UCSD-AML1 (cell line): ENCODE data around the gene HNRNPA3.
A peak's percentile ranks its signal among the peaks of the same experiment; 100 is the strongest.
"Not testable (repeated sequence)": the region's sequence is repeated elsewhere in the genome, so short reads cannot be mapped to it uniquely, and the experiment has no call there.

Experiments used
- DNase-seq: peaks from one replicate; lab custom pipeline; 2025; ENCODE audit not compliant: unreplicated experiment; lab: John Stamatoyannopoulos, UW

Gene HNRNPA3

GRCh38 chr2:177232098-177232704 lies 19.6 kb downstream of the HNRNPA3 start:
- no peak for DNase-seq

GRCh38 chr2:177234267-177234666 lies 21.7 kb downstream of the HNRNPA3 start:
- no peak for DNase-seq

- DNase-seq: no peak
Measured at GRCh38 chr2:177235855-177236437, 23.4 kb downstream of the HNRNPA3 start.

GRCh38 chr2:177237932-177238331 lies 25.3 kb downstream of the HNRNPA3 start:
- no peak for DNase-seq

- DNase-seq: no peak
Measured at GRCh38 chr2:177239053-177239452, 26.5 kb downstream of the HNRNPA3 start.

GRCh38 chr2:177239932-177240630 lies 27.5 kb downstream of the HNRNPA3 start:
- peak; percentile 35 for DNase-seq

GRCh38 chr2:177241711-177242120 lies 29.1 kb downstream of the HNRNPA3 start:
- DNase-seq: no peak

GRCh38 chr2:177242121-177242987 lies 29.8 kb downstream of the HNRNPA3 start:
- no peak for DNase-seq

- no peak for DNase-seq
Measured at GRCh38 chr2:177243073-177243472, 30.5 kb downstream of the HNRNPA3 start.

- no peak for DNase-seq
Measured at GRCh38 chr2:177243476-177243875, 30.9 kb downstream of the HNRNPA3 start.

- DNase-seq: no peak
Measured at GRCh38 chr2:177244244-177244771, 31.7 kb downstream of the HNRNPA3 start.

GRCh38 chr2:177245010-177245422 lies 32.4 kb downstream of the HNRNPA3 start:
- no peak for DNase-seq

GRCh38 chr2:177246000-177246399 lies 33.4 kb downstream of the HNRNPA3 start:
- no peak for DNase-seq

- not testable (repeated sequence) for DNase-seq
Measured at GRCh38 chr2:177246523-177247030, 34.0 kb downstream of the HNRNPA3 start.

GRCh38 chr2:177247693-177248262 lies 35.2 kb downstream of the HNRNPA3 start:
- DNase-seq: no peak

- no peak for DNase-seq
Measured at GRCh38 chr2:177249038-177249437, 36.4 kb downstream of the HNRNPA3 start.

GRCh38 chr2:177250461-177250860 lies 37.9 kb downstream of the HNRNPA3 start:
- no peak for DNase-seq

- no peak for DNase-seq
Measured at GRCh38 chr2:177251165-177251542, 38.6 kb downstream of the HNRNPA3 start.

GRCh38 chr2:177252808-177253531 lies 40.4 kb downstream of the HNRNPA3 start:
- DNase-seq: no peak

GRCh38 chr2:177253704-177254103 lies 41.1 kb downstream of the HNRNPA3 start:
- DNase-seq: no peak
